NB4 (cell line): ENCODE data around the gene ITPR3.

Experiments used
- DNase-seq: peaks from one replicate; pipeline ENCODE4 v3.0.0; 2010; ENCODE audit warnings: low read depth
- H3K4me3 ChIP-seq: one replicate; pipeline ENCODE4 v1.5.1; 2011; ENCODE audit warnings: mild to moderate bottlenecking, low read depth, low read length, moderate library complexity
- MAX ChIP-seq: IDR thresholded peaks from 2 replicates; pipeline ENCODE4 v1.6.1; 2011; ENCODE audit warnings: low read depth, low read length
- MYC ChIP-seq: IDR thresholded peaks from 2 replicates; pipeline ENCODE4 v1.6.1; 2011; ENCODE audit warnings: low read depth, low read length
- POLR2A ChIP-seq: IDR thresholded peaks from 2 replicates; pipeline ENCODE4 v1.6.1; 2011; ENCODE audit warnings: mild to moderate bottlenecking; ENCODE audit not compliant: insufficient read length; ENCODE audit errors: extremely low read depth
- TF ChIP-seq, protein P1 (sequence below): IDR thresholded peaks from one replicate; pipeline ENCODE4 v1.5.1; 2012; ENCODE audit warnings: low read depth, low read length

The ITPR3 gene

GRCh38 chr6:33692760-33693158 lies 71.6 kb downstream of the ITPR3 start:
- DNase-seq, result no peak
- TF ChIP-seq MYC (no peak), POLR2A (no peak), MAX (no peak)
- TF ChIP-seq, protein P1, sequence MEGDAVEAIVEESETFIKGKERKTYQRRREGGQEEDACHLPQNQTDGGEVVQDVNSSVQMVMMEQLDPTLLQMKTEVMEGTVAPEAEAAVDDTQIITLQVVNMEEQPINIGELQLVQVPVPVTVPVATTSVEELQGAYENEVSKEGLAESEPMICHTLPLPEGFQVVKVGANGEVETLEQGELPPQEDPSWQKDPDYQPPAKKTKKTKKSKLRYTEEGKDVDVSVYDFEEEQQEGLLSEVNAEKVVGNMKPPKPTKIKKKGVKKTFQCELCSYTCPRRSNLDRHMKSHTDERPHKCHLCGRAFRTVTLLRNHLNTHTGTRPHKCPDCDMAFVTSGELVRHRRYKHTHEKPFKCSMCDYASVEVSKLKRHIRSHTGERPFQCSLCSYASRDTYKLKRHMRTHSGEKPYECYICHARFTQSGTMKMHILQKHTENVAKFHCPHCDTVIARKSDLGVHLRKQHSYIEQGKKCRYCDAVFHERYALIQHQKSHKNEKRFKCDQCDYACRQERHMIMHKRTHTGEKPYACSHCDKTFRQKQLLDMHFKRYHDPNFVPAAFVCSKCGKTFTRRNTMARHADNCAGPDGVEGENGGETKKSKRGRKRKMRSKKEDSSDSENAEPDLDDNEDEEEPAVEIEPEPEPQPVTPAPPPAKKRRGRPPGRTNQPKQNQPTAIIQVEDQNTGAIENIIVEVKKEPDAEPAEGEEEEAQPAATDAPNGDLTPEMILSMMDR, result no peak
- H3K4me3 ChIP-seq, result no peak overlapping the region

DNA sequence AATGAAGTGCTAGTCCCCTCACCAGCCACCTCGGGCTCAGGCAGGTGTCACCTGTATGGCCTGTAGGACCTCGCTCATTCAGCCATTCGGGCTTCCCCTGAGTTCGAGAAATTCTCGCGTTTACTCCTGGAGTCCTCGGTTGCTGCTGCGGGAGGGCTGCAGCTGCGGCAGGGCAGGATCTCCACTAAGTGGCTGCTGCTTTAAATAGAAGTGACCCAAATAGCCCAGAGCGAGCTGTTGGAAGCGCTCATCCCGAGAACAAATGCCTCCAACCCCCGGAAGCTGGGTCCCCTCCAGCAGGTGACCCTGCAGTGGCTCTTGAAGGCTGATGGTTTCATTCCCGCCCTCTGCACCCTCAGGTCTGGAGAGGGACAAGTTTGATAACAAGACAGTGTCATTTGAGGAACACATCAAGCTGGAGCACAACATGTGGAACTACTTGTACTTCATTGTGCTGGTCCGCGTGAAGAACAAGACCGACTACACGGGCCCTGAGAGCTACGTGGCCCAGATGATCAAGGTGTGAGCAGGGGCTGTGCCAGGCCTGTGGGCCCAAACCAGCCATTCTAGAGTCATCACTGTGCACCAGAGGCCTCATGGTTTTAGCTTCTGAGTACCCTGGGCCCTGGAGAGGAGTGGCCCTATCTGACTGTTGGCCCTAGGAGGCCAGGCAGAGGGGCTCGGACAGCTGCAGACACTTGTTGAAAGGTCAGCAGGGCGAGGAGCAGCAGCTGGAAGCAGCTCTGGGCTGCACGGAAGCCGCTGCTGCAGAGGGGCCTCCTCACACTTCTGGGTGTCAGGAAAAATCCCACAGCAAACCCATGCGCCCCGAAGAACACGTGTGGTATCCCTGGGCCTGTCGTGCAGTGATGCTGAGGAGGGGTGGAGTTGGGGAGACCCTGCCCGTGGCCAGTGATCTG lies 72.3 kb downstream of the ITPR3 start:
- no peak for DNase-seq
- TF ChIP-seq POLR2A (no peak), MAX (no peak), MYC (no peak)
- TF ChIP-seq, protein P1, result no peak

GRCh38 chr6:33694401-33694931 lies 73.3 kb downstream of the ITPR3 start:
- TF ChIP-seq, protein P1, result no peak
- TF ChIP-seq POLR2A, result no peak
- no peak for TF ChIP-seq MYC
- no peak for TF ChIP-seq MAX
- no peak for DNase-seq
- H3K4me3 ChIP-seq, result no peak overlapping the region

More for the DNA sequence above, 72.3 kb downstream of the ITPR3 start:
- no peak overlapping the region for H3K4me3 ChIP-seq

GRCh38 chr6:33694977-33695376 lies 73.9 kb downstream of the ITPR3 start:
- no peak for TF ChIP-seq POLR2A
- TF ChIP-seq, protein P1, result no peak
- TF ChIP-seq MYC, result no peak
- TF ChIP-seq MAX, result no peak
- DNase-seq, result no peak
- no peak overlapping the region for H3K4me3 ChIP-seq

GRCh38 chr6:33695451-33695887 lies 74.3 kb downstream of the ITPR3 start:
- TF ChIP-seq, protein P1, result no peak
- no peak for TF ChIP-seq MYC
- TF ChIP-seq POLR2A, result no peak
- no peak for TF ChIP-seq MAX
- H3K4me3 ChIP-seq, result no peak overlapping the region
- DNase-seq, result no peak
